Suprapubic skin (tissue), 4 donors: Measurements from ENCODE around the gene PLAC9. TPM values are rescaled to one million over a fixed set of nuclear protein-coding genes. Genes with fewer than 3 reads are reported as not detected.
"Not testable (repeated sequence)": the region's sequence is repeated elsewhere in the genome, so short reads cannot be mapped to it uniquely, and the experiment has no call there.

Source experiments
- DNase-seq, 2 donors: peaks; one replicate each; pipeline ENCODE4 v3.0.0-alpha.2; 2019; ENCODE audit warnings: low spot score in 2 of 2
- H3K27ac ChIP-seq: fragments of 200-600 bp; sonication (generic); one replicate; pipeline ENCODE4 v1.5.1; 2019
- H3K27me3 ChIP-seq: fragments of 200-600 bp; sonication (generic); one replicate; pipeline ENCODE4 v1.5.1; 2019
- H3K36me3 ChIP-seq: fragments of 200-600 bp; sonication (generic); one replicate; pipeline ENCODE4 v1.5.1; 2019
- H3K4me1 ChIP-seq: fragments of 200-600 bp; sonication (generic); one replicate; pipeline ENCODE4 v1.5.1; 2019
- H3K4me3 ChIP-seq: fragments of 200-600 bp; sonication (generic); one replicate; pipeline ENCODE4 v1.5.1; 2019; ENCODE audit warnings: mild to moderate bottlenecking
- H3K9me3 ChIP-seq: fragments of 200-600 bp; sonication (generic); one replicate; pipeline ENCODE4 v1.5.1; 2019
- CTCF ChIP-seq, 2 donors: fragments of 200-600 bp in 1 of 2; fragments of 450-650 bp in 1 of 2; sonication (generic) in 1 of 2; IDR thresholded peaks; one replicate each; pipeline ENCODE4 v1.5.1; 2016 to 2019; ENCODE audit warnings: antibody characterized with exemption in 2 of 2, mild to moderate bottlenecking in 1 of 2, moderate library complexity in 1 of 2
- EP300 ChIP-seq: sonication (generic); formaldehyde crosslinking; IDR thresholded peaks from one replicate; pipeline ENCODE4 v1.6.1; 2017; ENCODE audit warnings: antibody characterized with exemption
- POLR2A ChIP-seq, 2 donors: fragments of 450-650 bp; IDR thresholded peaks; one replicate each; pipeline ENCODE4 v1.6.1; 2017; ENCODE audit warnings: antibody characterized with exemption in 2 of 2, mild to moderate bottlenecking in 2 of 2, moderate library complexity in 2 of 2
- POLR2AphosphoS5 ChIP-seq, 3 donors: sonication (generic); formaldehyde crosslinking; IDR thresholded peaks; one replicate each; pipeline ENCODE4 v1.6.1; 2017; ENCODE audit warnings: antibody characterized with exemption in 3 of 3
- WGBS: methylation state at CpG from one replicate; pipeline ENCODE4 v1.1.5; 2018; 5-methylcytosine and 5-hydroxymethylcytosine counted together
- total RNA-seq, 4 donors: library from RNA; depleted of rRNA; stranded (reverse); fragments of >200 nt; gene quantifications; one replicate each; pipeline ENCODE4 v1.1.0, GENCODE V29; 2016

The PLAC9 gene
- total RNA-seq, 4 donors from 2014 or later, result 5.6 to 18.5 (median 9.2) TPM

- WGBS, result 74% methylated on average over 2 of the region's 2 CpGs
- H3K4me3 ChIP-seq, result no peak overlapping the region
- DNase-seq, result no peak
- no peak for TF ChIP-seq POLR2A (IDR thresholded peaks at IDR 0.05)
- no peak for TF ChIP-seq CTCF (IDR thresholded peaks at IDR 0.05)
- no peak for TF ChIP-seq POLR2AphosphoS5 (IDR thresholded peaks at IDR 0.05)
- TF ChIP-seq EP300, result no peak
- H3K27me3 ChIP-seq, result no peaks in the 10 kb centered on the region
- H3K4me1 ChIP-seq, result no peaks in the 10 kb centered on the region
- no peaks in the 10 kb centered on the region for H3K36me3 ChIP-seq
- H3K9me3 ChIP-seq, result no peaks in the 10 kb centered on the region
- H3K27ac ChIP-seq, result no peak overlapping the region
Observed at GRCh38 chr10:80122746-80123145, 9.8 kb upstream of the PLAC9 start.

- H3K4me3 ChIP-seq, result no peak overlapping the region
- peaks cover 5% of the 10 kb centered on the region for H3K4me1 ChIP-seq
- no peak overlapping the region for H3K27ac ChIP-seq
- no peaks in the 10 kb centered on the region for H3K27me3 ChIP-seq
- TF ChIP-seq POLR2A (IDR thresholded peaks at IDR 0.05) (no peak), CTCF (IDR thresholded peaks at IDR 0.05) (no peak), POLR2AphosphoS5 (IDR thresholded peaks at IDR 0.05) (no peak), EP300 (no peak)
- no peaks in the 10 kb centered on the region for H3K36me3 ChIP-seq
- 67% methylated on average over 4 of the region's 4 CpGs for WGBS
- no peak for DNase-seq
- no peaks in the 10 kb centered on the region for H3K9me3 ChIP-seq
Observed at GRCh38 chr10:80126876-80127275, 5.7 kb upstream of the PLAC9 start.

GRCh38 chr10:80131499-80131901 is 1.0 kb upstream of the PLAC9 start:
- Histone ChIP-seq H3K9me3 (no peaks in the 10 kb centered on the region), H3K36me3 (no peaks in the 10 kb centered on the region), H3K4me1 (peaks cover 43% of the 10 kb centered on the region), H3K27me3 (peaks cover 5% of the 10 kb centered on the region), H3K4me3 (no peak overlapping the region), H3K27ac (no peak overlapping the region)
- WGBS, result 74% methylated on average over 6 of the region's 6 CpGs
- TF ChIP-seq EP300, result no peak
- DNase-seq, result peak in 1 of 2 donors; percentile 43

GRCh38 chr10:80133206-80133605 is 676 bp downstream of the PLAC9 start:
- Histone ChIP-seq H3K4me1 (peaks cover 55% of the 10 kb centered on the region), H3K27me3 (peaks cover 5% of the 10 kb centered on the region), H3K36me3 (no peaks in the 10 kb centered on the region), H3K4me3 (peak overlapping the region; percentile 52), H3K9me3 (no peaks in the 10 kb centered on the region), H3K27ac (peak overlapping the region; percentile 85)
- DNase-seq, result peak; percentile 85 to 86
- TF ChIP-seq POLR2AphosphoS5 (IDR thresholded peaks at IDR 0.05) (peak in 1 of 3 donors; percentile 49), CTCF (IDR thresholded peaks at IDR 0.05) (no peak), POLR2A (IDR thresholded peaks at IDR 0.05) (peak in 1 of 2 donors; percentile 54)
- WGBS, result 7% methylated on average over 6 of the region's 6 CpGs

- H3K9me3 ChIP-seq, H3K36me3 ChIP-seq, H3K27me3 ChIP-seq: not testable (repeated sequence)
- Histone ChIP-seq H3K4me1 (peaks cover 55% of the 10 kb centered on the region), H3K27ac (peak overlapping the region; percentile 85), H3K4me3 (peak overlapping the region; percentile 52)
- WGBS, result 39% methylated on average over 9 of the region's 9 CpGs
- peak in 1 of 2 donors; percentile 56 for DNase-seq
Observed at GRCh38 chr10:80133687-80134086, 1.2 kb downstream of the PLAC9 start.

- TF ChIP-seq POLR2A (IDR thresholded peaks at IDR 0.05) (peak in 1 of 2 donors; percentile 18), EP300 (no peak), POLR2AphosphoS5 (IDR thresholded peaks at IDR 0.05) (peak in 2 of 3 donors; percentile 25 to 68), CTCF (IDR thresholded peaks at IDR 0.05) (no peak)
- WGBS, result 7% methylated on average over 7 of the region's 8 CpGs
- H3K9me3 ChIP-seq, result no peaks in the 10 kb centered on the region
- H3K4me1 ChIP-seq, result peaks cover 55% of the 10 kb centered on the region
- H3K4me3 ChIP-seq, result no peak overlapping the region
- peak; percentile 95 to 97 for DNase-seq
- H3K27ac ChIP-seq, result peak overlapping the region; percentile 85
- peaks cover 5% of the 10 kb centered on the region for H3K27me3 ChIP-seq
- no peaks in the 10 kb centered on the region for H3K36me3 ChIP-seq
Observed at GRCh38 chr10:80136134-80136571, 3.6 kb downstream of the PLAC9 start.
